B cell (primary cell): ENCODE measurements around the gene PDCD11. TPM values are rescaled to one million over a fixed set of nuclear protein-coding genes. Genes with fewer than 3 reads are reported as not detected.

Experiments used
- ATAC-seq: fragments of 200-7000 bp; cut with Tn5 transposase; one replicate; pipeline ENCODE4 v1.10.0; 2021; ENCODE audit warnings: low read depth, mild to moderate bottlenecking, moderate number of reproducible peaks, moderate library complexity
- CTCF ChIA-PET: fragments of 350-600 bp; sonication (Branson Sonifier 250); formaldehyde crosslinking; loops from one replicate; lab custom pipeline; 2021; ENCODE audit warnings: antibody characterized with exemption, inconsistent platforms; lab: Charles Lee
- POLR2A ChIA-PET: fragments of 350-600 bp; sonication (Branson Sonifier 250); formaldehyde crosslinking; loops from one replicate; lab custom pipeline; 2021; ENCODE audit warnings: antibody characterized with exemption; lab: Charles Lee
- DNase-seq: peaks from one replicate; pipeline ENCODE4 v3.0.0; 2013
- H2AFZ ChIP-seq: 2 replicates; pipeline ENCODE4 v1.6.1; 2012; ENCODE audit warnings: mild to moderate bottlenecking, low read depth, low read length; ENCODE audit not compliant: insufficient read depth, poor library complexity, severe bottlenecking
- H3K27ac ChIP-seq, 2 donors: 1 replicate in 1 of 2; 2 replicates in 1 of 2; pipeline ENCODE4 v1.5.1; 2012 to 2013; ENCODE audit warnings: low read length in 2 of 2, mild to moderate bottlenecking in 2 of 2, moderate library complexity in 1 of 2
- H3K27me3 ChIP-seq, 4 experiments: fragments of 200-600 bp in 1 of 4; sonication (generic) in 1 of 4; replicated peaks in 1 of 4; 1 replicate in 2 of 4; 2 replicates in 2 of 4; pipeline versions ENCODE4 v1.6.1 to v1.7.0; 2013 to 2016; ENCODE audit warnings: low read length in 3 of 4, mild to moderate bottlenecking in 2 of 4, mixed read lengths in 1 of 4, moderate library complexity in 1 of 4; ENCODE audit not compliant: insufficient read depth in 4 of 4, control insufficient read depth in 3 of 4; ENCODE audit errors: control extremely low read depth in 1 of 4
- H3K36me3 ChIP-seq, 2 experiments: replicated peaks in 1 of 2; 1 replicate in 1 of 2; 2 replicates in 1 of 2; pipeline versions ENCODE4 v1.6.1 to v1.7.1; 2013; ENCODE audit warnings: low read length in 1 of 2; ENCODE audit not compliant: insufficient read depth in 2 of 2, control insufficient read depth in 1 of 2; ENCODE audit errors: control extremely low read depth in 1 of 2, extremely low read depth in 1 of 2
- H3K4me1 ChIP-seq, 2 donors: fragments of 200-600 bp in 1 of 2; sonication (generic) in 1 of 2; 1 replicate in 1 of 2; 2 replicates in 1 of 2; pipeline versions ENCODE4 v1.5.1 to v1.6.1; 2013 to 2017; ENCODE audit warnings: low read length in 2 of 2; ENCODE audit not compliant: control insufficient read depth in 2 of 2, insufficient read depth in 2 of 2
- H3K4me2 ChIP-seq: replicated peaks from 2 replicates; pipeline ENCODE3; 2012; ENCODE audit warnings: mild to moderate bottlenecking, low read depth, low read length; ENCODE audit not compliant: poor library complexity, severe bottlenecking
- H3K4me3 ChIP-seq, 5 experiments: fragments of 200-600 bp in 1 of 5; sonication (generic) in 1 of 5; 1 replicate in 3 of 5; 2 replicates in 2 of 5; pipeline versions ENCODE4 v1.5.1 to v1.7.0; 2011 to 2016; ENCODE audit warnings: low read length in 4 of 5, mild to moderate bottlenecking in 4 of 5, low read depth in 2 of 5, control low read depth in 1 of 5, moderate library complexity in 1 of 5; ENCODE audit not compliant: insufficient read depth in 1 of 5; ENCODE audit errors: control extremely low read depth in 1 of 5, extremely low read depth in 1 of 5
- H3K79me2 ChIP-seq: fragments of 200-600 bp; sonication (generic); one replicate; pipeline ENCODE4 v1.6.0; 2016; ENCODE audit warnings: low read length; ENCODE audit not compliant: control insufficient read depth, insufficient read depth
- H3K9ac ChIP-seq: fragments of 200-600 bp; sonication (generic); 2 replicates; pipeline ENCODE4 v1.6.1; 2017; ENCODE audit warnings: mild to moderate bottlenecking, low read length, moderate library complexity
- H3K9me3 ChIP-seq, 3 donors: one replicate each; pipeline versions ENCODE4 v1.6.1 to v1.7.1; 2013; ENCODE audit warnings: low read length in 2 of 3; ENCODE audit not compliant: control insufficient read depth in 2 of 3, insufficient read depth in 1 of 3; ENCODE audit errors: control extremely low read depth in 1 of 3
- H4K20me1 ChIP-seq: 2 replicates; pipeline ENCODE4 v1.6.0; 2012; ENCODE audit warnings: mild to moderate bottlenecking, low read length; ENCODE audit not compliant: insufficient read depth, control insufficient read depth, poor library complexity, severe bottlenecking
- H3K27ac Mint-ChIP-seq: one replicate; pipeline ENCODE4 v1.8.0; 2021; ENCODE audit warnings: mixed read lengths
- H3K27me3 Mint-ChIP-seq: one replicate; pipeline ENCODE4 v1.8.0; 2021; ENCODE audit warnings: mixed read lengths
- H3K4me1 Mint-ChIP-seq: one replicate; pipeline ENCODE4 v1.8.0; 2021; ENCODE audit warnings: mixed read lengths
- H3K4me3 Mint-ChIP-seq: one replicate; pipeline ENCODE4 v1.8.0; 2021; ENCODE audit warnings: mixed read lengths
- H3K9me3 Mint-ChIP-seq: one replicate; pipeline ENCODE4 v1.8.0; 2022; ENCODE audit warnings: mixed read lengths; ENCODE audit not compliant: insufficient read depth
- EZH2 ChIP-seq: IDR thresholded peaks from 2 replicates; pipeline ENCODE4 v1.6.1; 2012; ENCODE audit warnings: borderline replicate concordance, low read depth, mild to moderate bottlenecking, moderate library complexity, low read length; ENCODE audit not compliant: insufficient read depth, poor library complexity, severe bottlenecking
- WGBS: methylation state at CpG from one replicate; pipeline ENCODE4 v1.1.5; 2013; ENCODE audit warnings: missing lambda C conversion rate; ENCODE audit not compliant: insufficient coverage; 5-methylcytosine and 5-hydroxymethylcytosine counted together
- intact Hi-C: fragments of 100-400 bp; cut with micrococcal nuclease; formaldehyde crosslinking; loops from one replicate; pipeline ENCODE4 v1.10.0; 2022
- polyA plus RNA-seq: library from polyadenylated mRNA; depleted of rRNA; stranded (reverse); fragments of >200 nt; gene quantifications from 2 replicates; pipeline ENCODE4 v1.2.3, GENCODE V29; 2012
- total RNA-seq, 2 donors: library from RNA; stranded (reverse); fragments of 120-200 nt in 1 of 2; gene quantifications; 1 replicate in 1 of 2; 2 replicates in 1 of 2; pipeline versions ENCODE4 v1.2.3 to v1.2.4, GENCODE V29; 2013 to 2022
- TF ChIP-seq, protein P1 (sequence below): fragments of 200-600 bp; IDR thresholded peaks from one replicate; pipeline ENCODE4 v1.8.0; 2022; ENCODE audit warnings: antibody characterized with exemption, mild to moderate bottlenecking

Gene PDCD11
- total and polyA plus RNA-seq, 2 donors (not counting 1 experiment from before 2014, with no cell fraction given): 15.9 to 42.3 TPM

DNA sequence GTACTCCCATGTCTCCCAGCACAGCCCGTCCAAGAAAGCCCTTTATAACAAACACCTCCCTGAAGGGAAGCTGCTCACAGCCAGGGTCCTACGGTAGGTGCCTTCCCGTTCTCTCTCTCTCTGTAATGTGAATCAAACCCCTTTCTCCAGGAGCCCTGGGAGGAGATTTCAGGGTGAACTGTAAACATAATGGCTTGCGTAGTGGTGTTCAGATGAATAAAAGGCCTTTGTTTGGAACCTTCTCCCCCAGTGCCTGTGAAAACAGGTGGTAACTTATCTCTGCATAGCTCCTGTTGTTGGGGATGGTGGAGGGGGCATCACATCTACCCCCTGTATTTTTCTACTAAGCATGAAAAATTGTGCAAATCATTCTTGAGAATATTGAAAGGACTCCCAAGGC is 43.4 kb downstream of the PDCD11 start:
- Mint-ChIP-seq H3K27ac (peak overlapping the region; percentile 46), H3K27me3 (no peaks in the 10 kb centered on the region), H3K9me3 (no peaks in the 10 kb centered on the region), H3K4me1 (no peaks in the 10 kb centered on the region), H3K4me3 (no peak overlapping the region)
- Histone ChIP-seq H4K20me1 (no peaks in the 10 kb centered on the region), H3K27me3 (no peaks in the 10 kb centered on the region), H3K4me3 (no peak overlapping the region), H3K4me2 (no peak overlapping the region), H2AFZ (no peak overlapping the region), H3K36me3 (peaks cover 0 to 80% of the 10 kb centered on the region in 2 experiments), H3K9ac (no peak overlapping the region), H3K9me3 (no peaks in the 10 kb centered on the region), H3K4me1 (no peaks in the 10 kb centered on the region), H3K27ac (no peak overlapping the region), H3K79me2 (no peaks in the 10 kb centered on the region)
- 100% methylated on average over 1 of the region's 4 CpGs for WGBS
- DNase-seq (no peak), ATAC-seq (no peak)
- intact Hi-C loops: no loop called here
- TF ChIP-seq, protein P1, sequence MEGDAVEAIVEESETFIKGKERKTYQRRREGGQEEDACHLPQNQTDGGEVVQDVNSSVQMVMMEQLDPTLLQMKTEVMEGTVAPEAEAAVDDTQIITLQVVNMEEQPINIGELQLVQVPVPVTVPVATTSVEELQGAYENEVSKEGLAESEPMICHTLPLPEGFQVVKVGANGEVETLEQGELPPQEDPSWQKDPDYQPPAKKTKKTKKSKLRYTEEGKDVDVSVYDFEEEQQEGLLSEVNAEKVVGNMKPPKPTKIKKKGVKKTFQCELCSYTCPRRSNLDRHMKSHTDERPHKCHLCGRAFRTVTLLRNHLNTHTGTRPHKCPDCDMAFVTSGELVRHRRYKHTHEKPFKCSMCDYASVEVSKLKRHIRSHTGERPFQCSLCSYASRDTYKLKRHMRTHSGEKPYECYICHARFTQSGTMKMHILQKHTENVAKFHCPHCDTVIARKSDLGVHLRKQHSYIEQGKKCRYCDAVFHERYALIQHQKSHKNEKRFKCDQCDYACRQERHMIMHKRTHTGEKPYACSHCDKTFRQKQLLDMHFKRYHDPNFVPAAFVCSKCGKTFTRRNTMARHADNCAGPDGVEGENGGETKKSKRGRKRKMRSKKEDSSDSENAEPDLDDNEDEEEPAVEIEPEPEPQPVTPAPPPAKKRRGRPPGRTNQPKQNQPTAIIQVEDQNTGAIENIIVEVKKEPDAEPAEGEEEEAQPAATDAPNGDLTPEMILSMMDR: no peak
- TF ChIP-seq EZH2: no peak
- CTCF ChIA-PET: interaction anchor here (1.4 kb wide), 2 partner anchors 46 kb away, joined by 3 to 4 read pairs; no protein-coding TSS in a partner anchor
- POLR2A ChIA-PET: no interaction called here

DNA sequence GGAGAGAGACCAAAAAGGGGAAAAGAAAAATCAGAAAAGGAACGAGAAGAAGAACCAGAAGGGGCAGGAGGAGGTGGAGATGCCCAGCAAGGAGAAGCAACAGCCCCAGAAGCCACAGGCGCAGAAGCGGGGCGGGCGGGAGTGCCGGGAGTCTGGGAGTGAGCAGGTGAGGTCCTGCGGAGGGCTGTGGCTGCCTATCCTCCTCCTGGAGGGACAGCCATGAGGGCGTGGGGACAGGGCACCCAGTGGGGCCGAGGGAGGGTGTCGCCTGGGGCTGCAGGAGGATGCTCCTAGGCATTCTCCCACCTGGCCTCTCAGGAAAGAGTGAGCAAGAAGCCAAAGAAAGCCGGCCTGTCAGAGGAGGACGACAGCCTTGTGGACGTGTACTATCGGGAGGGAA is 44.0 kb downstream of the PDCD11 start:
- ATAC-seq (no peak), DNase-seq (no peak)
- Histone ChIP-seq H3K27ac (no peak overlapping the region), H2AFZ (no peak overlapping the region), H3K4me1 (no peaks in the 10 kb centered on the region), H3K36me3 (peaks cover 0 to 86% of the 10 kb centered on the region in 2 experiments), H3K4me2 (no peak overlapping the region), H3K9me3 (no peaks in the 10 kb centered on the region), H3K79me2 (no peaks in the 10 kb centered on the region), H3K9ac (no peak overlapping the region), H3K27me3 (no peaks in the 10 kb centered on the region), H3K4me3 (no peak overlapping the region), H4K20me1 (no peaks in the 10 kb centered on the region)
- Mint-ChIP-seq H3K27ac (peak overlapping the region; percentile 16), H3K4me1 (no peaks in the 10 kb centered on the region), H3K4me3 (no peak overlapping the region), H3K27me3 (no peaks in the 10 kb centered on the region), H3K9me3 (no peaks in the 10 kb centered on the region)
- 97% methylated on average over 13 of the region's 14 CpGs for WGBS
- intact Hi-C loops: no loop called here
- POLR2A ChIA-PET: no interaction called here
- CTCF ChIA-PET: interaction anchor here (1.3 to 1.4 kb wide), 2 partner anchors 24 to 45 kb away, joined by 3 to 4 read pairs; no protein-coding TSS in a partner anchor
- no peak for TF ChIP-seq EZH2
- TF ChIP-seq, protein P1: no peak
